PC-9 (cell line): Measurements from ENCODE around the gene SYT2.

Experiments
- CTCF ChIP-seq: fragments of 200-600 bp; sonication (generic); conservative IDR thresholded peaks from 2 replicates; pipeline ENCODE4 v1.6.1; 2017; ENCODE audit warnings: mixed run types, antibody characterized with exemption, mild to moderate bottlenecking, moderate library complexity
- EZH2 ChIP-seq: fragments of 200-600 bp; sonication (generic); IDR thresholded peaks from 2 replicates; pipeline ENCODE4 v1.8.0; 2017; ENCODE audit warnings: antibody characterized with exemption, low read depth

DNA sequence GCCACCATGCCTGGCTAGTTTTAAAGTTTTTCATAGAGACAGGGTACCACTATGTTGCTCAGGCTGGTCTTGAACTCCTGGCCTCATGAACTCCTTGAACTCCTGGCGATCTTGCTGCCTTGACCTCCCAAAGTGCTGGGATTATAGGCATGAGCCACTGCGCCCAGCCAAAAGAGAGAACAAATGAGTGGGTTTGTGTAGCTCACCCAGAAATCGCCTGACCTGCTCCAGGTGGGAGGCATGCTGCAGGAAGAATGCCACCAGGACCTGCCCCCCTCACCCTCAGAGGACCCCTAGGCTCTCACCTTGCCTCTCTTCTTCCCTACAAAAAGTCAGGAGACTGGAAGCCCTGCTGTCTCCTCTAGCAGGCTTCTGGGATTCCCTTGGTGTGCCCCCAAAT is 88.8 kb downstream of the SYT2 start:
- no peak for TF ChIP-seq CTCF
- TF ChIP-seq EZH2 = no peak
